PFSK-1 (cell line): ENCODE data around the gene PRKRIP1.

ENCODE experiments used
- POLR2AphosphoS5 ChIP-seq: IDR thresholded peaks from 2 replicates; pipeline ENCODE4 v1.6.1; 2012; ENCODE audit warnings: low read depth, mild to moderate bottlenecking, control low read depth, low read length, moderate library complexity
- TAF1 ChIP-seq: IDR thresholded peaks from 2 replicates; pipeline ENCODE4 v1.6.1; 2012; ENCODE audit warnings: low read length, control low read depth, borderline replicate concordance; ENCODE audit not compliant: insufficient read depth
- TF ChIP-seq, protein P1 (sequence below), 2 experiments: IDR thresholded peaks; 2 replicates each; pipeline versions ENCODE4 v1.6.1 to v1.8.0; 2011 to 2012; ENCODE audit warnings: low read depth in 2 of 2, low read length in 2 of 2, control low read depth in 1 of 2, inconsistent platforms in 1 of 2, mild to moderate bottlenecking in 1 of 2, moderate library complexity in 1 of 2; ENCODE audit not compliant: insufficient read depth in 1 of 2

DNA sequence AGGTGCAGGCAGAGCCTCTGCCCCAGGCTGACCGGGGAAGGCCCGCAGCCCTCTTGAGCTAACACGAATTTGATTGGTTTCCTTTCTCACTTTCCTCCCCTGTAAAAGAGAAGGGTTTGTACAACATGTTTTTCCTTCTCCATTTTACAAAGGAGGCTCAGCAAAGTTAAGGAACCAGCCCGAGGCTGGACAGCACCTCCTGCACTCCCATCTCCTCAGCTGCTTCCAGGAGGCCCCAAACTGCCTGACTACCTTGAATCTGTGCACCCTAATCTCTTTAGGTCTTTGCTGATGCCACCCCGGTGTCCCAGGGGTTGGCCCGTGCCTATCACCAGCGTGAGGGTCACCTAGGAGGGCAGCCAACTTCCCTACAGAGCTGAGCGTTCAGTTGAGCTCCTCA lies 64.3 kb downstream of the PRKRIP1 start:
- TF ChIP-seq POLR2AphosphoS5, result no peak
- no peak for TF ChIP-seq TAF1
- TF ChIP-seq, protein P1, sequence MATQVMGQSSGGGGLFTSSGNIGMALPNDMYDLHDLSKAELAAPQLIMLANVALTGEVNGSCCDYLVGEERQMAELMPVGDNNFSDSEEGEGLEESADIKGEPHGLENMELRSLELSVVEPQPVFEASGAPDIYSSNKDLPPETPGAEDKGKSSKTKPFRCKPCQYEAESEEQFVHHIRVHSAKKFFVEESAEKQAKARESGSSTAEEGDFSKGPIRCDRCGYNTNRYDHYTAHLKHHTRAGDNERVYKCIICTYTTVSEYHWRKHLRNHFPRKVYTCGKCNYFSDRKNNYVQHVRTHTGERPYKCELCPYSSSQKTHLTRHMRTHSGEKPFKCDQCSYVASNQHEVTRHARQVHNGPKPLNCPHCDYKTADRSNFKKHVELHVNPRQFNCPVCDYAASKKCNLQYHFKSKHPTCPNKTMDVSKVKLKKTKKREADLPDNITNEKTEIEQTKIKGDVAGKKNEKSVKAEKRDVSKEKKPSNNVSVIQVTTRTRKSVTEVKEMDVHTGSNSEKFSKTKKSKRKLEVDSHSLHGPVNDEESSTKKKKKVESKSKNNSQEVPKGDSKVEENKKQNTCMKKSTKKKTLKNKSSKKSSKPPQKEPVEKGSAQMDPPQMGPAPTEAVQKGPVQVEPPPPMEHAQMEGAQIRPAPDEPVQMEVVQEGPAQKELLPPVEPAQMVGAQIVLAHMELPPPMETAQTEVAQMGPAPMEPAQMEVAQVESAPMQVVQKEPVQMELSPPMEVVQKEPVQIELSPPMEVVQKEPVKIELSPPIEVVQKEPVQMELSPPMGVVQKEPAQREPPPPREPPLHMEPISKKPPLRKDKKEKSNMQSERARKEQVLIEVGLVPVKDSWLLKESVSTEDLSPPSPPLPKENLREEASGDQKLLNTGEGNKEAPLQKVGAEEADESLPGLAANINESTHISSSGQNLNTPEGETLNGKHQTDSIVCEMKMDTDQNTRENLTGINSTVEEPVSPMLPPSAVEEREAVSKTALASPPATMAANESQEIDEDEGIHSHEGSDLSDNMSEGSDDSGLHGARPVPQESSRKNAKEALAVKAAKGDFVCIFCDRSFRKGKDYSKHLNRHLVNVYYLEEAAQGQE (IDR thresholded peaks at IDR 0.05; ENCODE audit: insufficient read depth in 1 of 2, low read depth in 2 of 2, low read length in 2 of 2), result no peak
